ENCODE measurements around the gene CHST12.

Gene CHST12

DNA sequence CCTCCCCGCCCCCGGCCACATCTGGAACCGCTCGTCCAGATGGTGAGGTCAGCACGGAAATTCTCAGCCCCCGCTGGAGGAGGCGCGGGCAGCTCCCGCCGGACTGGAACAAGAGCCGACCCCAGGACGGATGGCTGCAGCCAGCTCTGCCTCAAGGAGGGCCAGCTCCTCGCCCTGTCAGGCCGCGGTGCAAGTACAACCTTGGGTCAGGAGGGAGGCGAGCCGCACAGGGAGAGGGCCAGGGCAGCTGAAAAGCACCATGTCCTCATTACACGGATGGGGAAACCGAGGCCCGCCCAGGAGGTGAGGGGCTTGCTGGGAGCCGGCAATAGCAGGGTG, 76.6 kb downstream of the CHST12 start:
- Histone ChIP-seq H3K4me3 (ENCODE audit: low read length) (no peak overlapping the region), H3K36me3 (ENCODE audit: insufficient read depth, low read length) (no peaks in the 10 kb centered on the region), H3K9me3 (ENCODE audit: low read length) (no peaks in the 10 kb centered on the region), H3K4me1 (ENCODE audit: insufficient read depth, low read length) (peaks cover 34% of the 10 kb centered on the region), H3K27me3 (ENCODE audit: insufficient read depth, low read length) (no peaks in the 10 kb centered on the region), H2AFZ (ENCODE audit: low read depth, low read length) (no peak overlapping the region)

DNA sequence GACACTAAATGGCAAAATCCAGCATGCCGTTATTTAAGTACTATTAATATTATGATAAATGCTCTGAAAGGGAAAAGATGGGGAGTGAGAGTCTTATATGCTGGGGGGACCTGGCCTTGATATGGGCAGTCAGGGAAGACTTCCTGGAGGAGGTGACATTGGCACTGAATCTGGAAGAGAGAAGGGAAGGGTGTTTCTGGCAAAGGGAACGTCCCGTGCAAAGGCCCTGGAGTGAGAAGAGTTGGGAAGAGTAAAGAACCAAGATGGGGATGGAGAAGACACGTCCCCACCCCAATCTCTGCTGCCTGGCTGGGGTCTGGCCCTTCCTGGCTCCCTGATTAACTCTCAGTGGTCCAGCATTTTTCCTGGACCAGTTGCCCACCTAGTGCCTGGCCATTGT, 77.8 kb downstream of the CHST12 start:
- Histone ChIP-seq H3K36me3 (ENCODE audit: insufficient read depth, low read length) (no peaks in the 10 kb centered on the region), H2AFZ (ENCODE audit: low read depth, low read length) (no peak overlapping the region), H3K27me3 (ENCODE audit: insufficient read depth, low read length) (no peaks in the 10 kb centered on the region), H3K4me3 (ENCODE audit: low read length) (no peak overlapping the region), H3K4me1 (ENCODE audit: insufficient read depth, low read length) (peaks cover 33% of the 10 kb centered on the region), H3K9me3 (ENCODE audit: low read length) (no peaks in the 10 kb centered on the region)

DNA sequence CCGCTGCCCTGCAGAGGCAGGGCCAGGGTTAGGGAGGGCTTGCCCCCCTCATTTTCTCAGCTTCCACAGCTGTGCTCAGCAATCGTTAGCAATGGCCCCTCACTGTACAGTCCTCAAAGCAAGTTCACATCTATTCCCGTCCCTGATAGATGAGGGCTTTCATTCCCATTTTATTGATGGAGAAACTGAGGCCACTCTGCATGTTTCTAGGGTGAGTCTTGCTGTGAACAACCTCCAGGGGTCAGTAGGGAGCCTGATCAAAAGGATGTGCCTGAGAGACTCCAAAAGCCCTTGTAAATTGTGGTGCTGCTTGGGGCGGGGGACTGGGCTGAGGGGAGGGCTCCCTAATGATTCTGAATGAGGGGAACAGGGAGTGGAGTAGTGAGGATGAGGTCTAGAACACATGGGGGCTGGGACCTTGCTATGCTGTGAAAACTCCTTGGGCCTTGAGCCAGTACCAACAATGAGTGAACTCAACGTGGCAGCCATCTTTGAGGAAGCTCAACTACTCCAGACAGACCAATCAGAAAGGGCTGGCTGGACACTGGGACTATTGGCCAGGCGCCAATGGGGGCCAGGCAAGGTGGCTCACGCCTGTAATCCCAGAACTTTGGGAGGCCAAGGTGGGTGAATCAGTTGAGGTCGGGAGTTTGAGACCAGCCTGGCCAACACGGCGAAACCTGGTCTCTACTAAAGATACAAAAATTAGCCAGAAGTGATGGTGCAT, 79.5 kb downstream of the CHST12 start:
- no peak overlapping the region for H2AFZ ChIP-seq (ENCODE audit: low read depth, low read length)
- H3K36me3 ChIP-seq (ENCODE audit: insufficient read depth, low read length), result no peaks in the 10 kb centered on the region
- no peaks in the 10 kb centered on the region for H3K27me3 ChIP-seq (ENCODE audit: insufficient read depth, low read length)
- no peaks in the 10 kb centered on the region for H3K9me3 ChIP-seq (ENCODE audit: low read length)
- no peak overlapping the region for H3K4me3 ChIP-seq (ENCODE audit: low read length)
- peaks cover 18% of the 10 kb centered on the region for H3K4me1 ChIP-seq (ENCODE audit: insufficient read depth, low read length)

DNA sequence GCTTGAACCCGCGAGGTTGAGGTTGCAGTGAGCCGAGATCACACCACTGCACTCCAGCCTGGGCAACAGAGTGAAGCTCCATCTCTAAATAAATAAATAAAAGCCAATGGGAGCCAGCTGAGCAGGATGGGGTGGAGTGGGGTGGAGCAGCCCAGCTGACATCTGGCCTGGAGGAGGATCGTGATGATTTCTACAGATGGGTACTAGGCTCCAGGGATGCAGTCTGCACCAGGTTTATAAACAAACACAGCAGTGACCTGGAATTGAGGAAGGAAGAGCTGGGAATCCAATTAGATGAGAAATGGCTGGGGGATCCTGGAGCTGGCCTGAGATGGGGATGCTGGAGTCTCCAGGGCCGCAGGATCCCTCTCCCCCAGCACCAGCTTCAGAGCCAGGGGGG, 80.1 kb downstream of the CHST12 start:
- Histone ChIP-seq H3K4me3 (ENCODE audit: low read length) (no peak overlapping the region), H2AFZ (ENCODE audit: low read depth, low read length) (no peak overlapping the region)

DNA sequence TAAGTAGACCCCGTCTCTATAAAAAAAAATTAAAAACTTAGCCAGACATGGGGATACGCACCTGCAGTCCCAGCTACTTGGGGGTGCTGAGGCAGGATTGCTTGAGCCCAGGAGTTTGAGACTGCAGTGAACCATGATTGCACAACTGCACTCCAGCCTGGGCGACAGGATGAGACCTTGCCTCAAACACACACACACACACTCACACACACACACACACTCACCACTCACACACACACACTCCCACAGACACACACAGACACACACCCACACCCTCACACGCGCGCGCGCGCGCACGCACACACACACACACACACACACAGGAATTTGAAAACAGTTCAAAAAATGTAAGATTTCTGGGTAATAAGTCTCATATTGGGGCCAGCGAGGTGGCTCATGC, 81.5 kb downstream of the CHST12 start:
- Histone ChIP-seq H3K4me3 (ENCODE audit: low read length) (no peak overlapping the region), H3K27me3 (ENCODE audit: insufficient read depth, low read length) (no peaks in the 10 kb centered on the region), H3K4me1 (ENCODE audit: insufficient read depth, low read length) (peaks cover 14% of the 10 kb centered on the region), H3K36me3 (ENCODE audit: insufficient read depth, low read length) (no peaks in the 10 kb centered on the region), H2AFZ (ENCODE audit: low read depth, low read length) (no peak overlapping the region), H3K9me3 (ENCODE audit: low read length) (no peaks in the 10 kb centered on the region)

More for the DNA sequence above, 80.1 kb downstream of the CHST12 start:
- H3K27me3 ChIP-seq (ENCODE audit: insufficient read depth, low read length), result no peaks in the 10 kb centered on the region
- H3K4me1 ChIP-seq (ENCODE audit: insufficient read depth, low read length), result peaks cover 16% of the 10 kb centered on the region
- H3K36me3 ChIP-seq (ENCODE audit: insufficient read depth, low read length), result no peaks in the 10 kb centered on the region
- no peaks in the 10 kb centered on the region for H3K9me3 ChIP-seq (ENCODE audit: low read length)

DNA sequence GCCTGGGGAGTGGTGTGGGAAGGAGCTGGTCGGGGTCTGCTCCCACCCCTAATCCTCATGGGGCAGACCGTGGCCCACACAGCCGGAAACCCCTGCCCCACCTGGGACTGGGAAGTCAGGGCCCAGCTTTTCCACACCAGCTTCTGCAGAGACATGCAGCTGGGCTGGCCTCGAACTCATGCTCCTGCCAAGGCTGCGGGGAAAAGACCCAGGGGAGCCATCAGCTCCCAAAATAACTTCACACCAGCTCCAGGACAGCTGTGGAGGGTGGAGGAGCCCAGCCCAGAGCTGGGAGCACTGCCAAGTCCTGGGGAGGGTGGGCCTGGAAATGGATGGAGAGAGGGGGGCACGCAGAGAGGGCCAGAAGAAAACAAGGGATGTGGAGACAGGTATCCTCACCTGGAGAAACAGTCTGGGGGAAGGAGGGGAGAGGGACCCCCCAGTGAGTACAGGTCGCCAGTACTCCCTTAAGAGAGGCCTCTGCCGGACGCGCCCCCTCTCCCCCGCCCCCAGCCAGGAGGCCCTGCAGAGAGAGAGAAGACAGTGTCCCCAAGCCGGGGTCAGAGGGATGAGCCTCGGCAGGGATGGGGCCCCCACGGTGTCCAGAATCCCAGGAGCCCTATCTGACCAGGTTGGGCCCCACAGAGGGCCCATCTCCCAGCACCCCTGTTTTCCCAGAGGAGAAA, 84.3 kb downstream of the CHST12 start:
- Histone ChIP-seq H3K4me1 (ENCODE audit: insufficient read depth, low read length) (peaks cover 11% of the 10 kb centered on the region), H3K4me3 (ENCODE audit: low read length) (no peak overlapping the region), H3K27me3 (ENCODE audit: insufficient read depth, low read length) (no peaks in the 10 kb centered on the region), H3K36me3 (ENCODE audit: insufficient read depth, low read length) (no peaks in the 10 kb centered on the region), H2AFZ (ENCODE audit: low read depth, low read length) (no peak overlapping the region), H3K9me3 (ENCODE audit: low read length) (no peaks in the 10 kb centered on the region)

DNA sequence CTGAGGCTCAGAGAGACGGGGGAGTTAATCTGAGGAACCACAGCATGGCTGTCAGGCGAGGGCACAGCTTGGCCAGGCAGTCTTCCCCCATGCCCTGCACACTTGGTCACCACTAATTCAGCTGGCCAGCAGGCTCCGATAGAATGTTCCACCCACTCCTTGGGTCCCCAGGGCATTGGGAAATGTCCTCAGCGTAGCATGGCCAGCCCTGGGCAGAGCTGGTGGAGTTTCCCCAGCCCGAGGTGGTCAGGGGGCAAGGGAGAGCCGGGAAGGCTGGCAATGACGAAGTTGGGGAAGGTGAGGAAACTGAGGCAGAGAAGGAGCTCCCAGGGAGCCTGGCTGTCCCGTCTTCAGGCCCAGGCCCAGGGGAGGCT, 84.8 kb downstream of the CHST12 start:
- Histone ChIP-seq H3K4me1 (ENCODE audit: insufficient read depth, low read length) (peaks cover 13% of the 10 kb centered on the region), H3K9me3 (ENCODE audit: low read length) (no peaks in the 10 kb centered on the region), H3K4me3 (ENCODE audit: low read length) (no peak overlapping the region), H3K36me3 (ENCODE audit: insufficient read depth, low read length) (no peaks in the 10 kb centered on the region), H3K27me3 (ENCODE audit: insufficient read depth, low read length) (no peaks in the 10 kb centered on the region), H2AFZ (ENCODE audit: low read depth, low read length) (no peak overlapping the region)

DNA sequence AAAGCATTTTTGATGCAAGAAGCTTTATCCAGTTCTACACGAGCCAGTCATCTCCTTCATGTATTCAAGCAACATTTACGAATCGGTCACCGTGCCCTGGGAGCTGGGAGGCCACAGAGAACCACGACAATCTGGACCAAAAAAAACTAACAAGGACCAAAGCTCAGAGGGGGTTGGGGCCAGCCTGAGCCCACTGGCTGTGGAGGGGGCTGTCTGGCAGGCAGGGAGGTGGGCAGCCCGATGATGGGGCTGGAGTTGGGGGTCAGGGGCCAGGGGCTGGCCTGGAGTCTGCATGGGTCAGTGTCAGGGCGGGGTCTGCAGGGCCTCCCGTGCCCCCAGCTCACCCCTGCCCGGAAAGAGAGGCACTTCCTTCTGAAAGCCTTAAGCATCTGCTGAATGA, 85.3 kb downstream of the CHST12 start:
- Histone ChIP-seq H3K9me3 (ENCODE audit: low read length) (no peaks in the 10 kb centered on the region), H3K27me3 (ENCODE audit: insufficient read depth, low read length) (no peaks in the 10 kb centered on the region), H3K4me3 (ENCODE audit: low read length) (no peak overlapping the region), H3K36me3 (ENCODE audit: insufficient read depth, low read length) (no peaks in the 10 kb centered on the region), H3K4me1 (ENCODE audit: insufficient read depth, low read length) (peaks cover 16% of the 10 kb centered on the region), H2AFZ (ENCODE audit: low read depth, low read length) (no peak overlapping the region)

DNA sequence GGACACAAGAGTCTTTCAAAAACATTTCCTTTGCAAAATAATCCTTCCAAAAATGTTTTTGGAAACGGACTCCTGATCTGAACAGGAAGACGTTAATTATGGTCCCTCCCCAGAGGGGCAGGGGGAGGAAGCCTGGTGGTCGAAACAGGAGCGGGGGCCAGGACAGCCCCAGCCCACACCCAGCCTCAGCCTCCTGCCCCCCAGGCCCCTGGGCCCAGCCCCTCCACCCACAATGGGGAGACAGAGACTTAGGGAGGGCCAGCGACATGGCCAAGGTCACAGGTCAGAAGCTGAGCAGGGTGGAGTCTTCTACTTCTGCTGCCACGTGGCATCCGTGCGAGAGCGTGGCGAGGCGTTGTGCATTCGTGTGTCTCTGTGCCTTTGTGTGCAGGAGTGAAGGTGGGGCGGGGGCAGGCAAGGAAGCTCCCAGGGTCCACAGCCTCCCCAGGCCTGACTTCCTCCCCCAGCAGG, 86.8 kb downstream of the CHST12 start:
- H3K4me1 ChIP-seq (ENCODE audit: insufficient read depth, low read length), result peaks cover 28% of the 10 kb centered on the region
- no peaks in the 10 kb centered on the region for H3K36me3 ChIP-seq (ENCODE audit: insufficient read depth, low read length)
- no peak overlapping the region for H2AFZ ChIP-seq (ENCODE audit: low read depth, low read length)
- H3K4me3 ChIP-seq (ENCODE audit: low read length), result no peak overlapping the region
- no peaks in the 10 kb centered on the region for H3K9me3 ChIP-seq (ENCODE audit: low read length)
- no peaks in the 10 kb centered on the region for H3K27me3 ChIP-seq (ENCODE audit: insufficient read depth, low read length)

DNA sequence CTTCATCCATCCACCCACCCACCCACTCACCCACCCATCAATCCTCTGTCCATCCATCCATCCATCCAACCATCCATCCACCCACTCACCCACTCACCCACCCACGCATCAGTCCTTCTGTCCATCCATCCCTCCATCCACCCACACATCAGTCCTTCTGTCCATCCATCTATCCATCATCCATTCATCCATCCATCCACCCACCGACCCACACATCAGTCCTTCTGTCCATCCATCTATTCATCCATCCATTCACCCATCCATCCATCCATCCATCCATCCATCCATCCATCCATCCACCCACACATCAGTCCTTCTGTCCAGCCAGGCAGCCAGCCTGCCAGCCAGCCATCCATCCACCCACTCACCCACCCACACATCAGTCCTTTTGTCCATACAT, 88.6 kb downstream of the CHST12 start:
- peaks cover 41% of the 10 kb centered on the region for H3K4me1 ChIP-seq (ENCODE audit: insufficient read depth, low read length)

DNA sequence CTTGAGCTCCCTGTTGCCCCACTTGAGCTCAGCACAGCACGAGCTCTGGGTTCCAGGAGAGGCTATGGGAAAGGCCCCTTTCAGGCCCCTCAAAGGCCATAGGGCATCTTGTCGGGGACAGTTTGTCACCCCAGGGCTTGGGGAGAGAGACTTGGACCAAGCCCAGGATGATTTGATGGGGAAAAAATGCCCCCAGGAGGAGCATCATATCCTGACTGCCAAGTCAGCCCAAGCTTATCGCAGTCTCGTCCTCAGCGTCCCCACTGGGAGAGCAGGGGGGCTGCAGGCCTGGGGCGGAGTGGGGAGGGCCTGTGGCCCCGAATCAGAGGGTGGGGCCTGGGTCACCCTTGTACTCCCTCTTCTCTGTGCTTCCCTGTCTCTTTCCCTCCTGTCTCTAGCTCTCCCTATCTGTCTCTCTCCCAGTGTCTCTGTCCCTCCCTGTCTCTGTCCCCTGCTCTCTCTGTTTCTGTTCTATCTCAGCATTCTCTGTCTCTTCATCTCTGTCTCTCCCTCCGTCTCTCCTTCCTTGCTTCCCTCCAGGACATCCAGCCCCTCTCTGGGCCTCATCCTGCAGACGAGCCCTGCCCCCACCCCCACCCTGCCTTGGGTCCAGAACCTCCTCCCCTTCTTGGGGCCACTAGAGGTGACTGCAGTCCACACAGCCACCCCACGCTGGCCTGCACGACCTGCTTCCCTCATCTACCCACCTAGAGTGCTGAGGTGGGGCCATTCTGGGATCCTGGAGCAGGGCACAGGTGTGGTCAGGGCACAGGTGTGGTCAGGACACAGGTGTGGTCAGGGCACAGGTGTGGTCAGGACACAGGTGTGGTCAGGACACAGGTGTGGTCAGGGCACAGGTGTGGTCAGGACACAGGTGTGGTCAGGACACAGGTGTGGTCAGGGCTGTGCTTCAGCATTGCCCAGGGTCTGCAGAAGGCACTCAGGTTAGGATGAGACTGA, 90.1 kb downstream of the CHST12 start:
- H3K4me3 ChIP-seq (ENCODE audit: low read length), result no peak overlapping the region
- H3K36me3 ChIP-seq (ENCODE audit: insufficient read depth, low read length), result no peaks in the 10 kb centered on the region
- peaks cover 52% of the 10 kb centered on the region for H3K4me1 ChIP-seq (ENCODE audit: insufficient read depth, low read length)
- no peaks in the 10 kb centered on the region for H3K9me3 ChIP-seq (ENCODE audit: low read length)
- no peaks in the 10 kb centered on the region for H3K27me3 ChIP-seq (ENCODE audit: insufficient read depth, low read length)
- H2AFZ ChIP-seq (ENCODE audit: low read depth, low read length), result no peak overlapping the region

More for the DNA sequence above, 88.6 kb downstream of the CHST12 start:
- Histone ChIP-seq H3K27me3 (ENCODE audit: insufficient read depth, low read length) (no peaks in the 10 kb centered on the region), H3K9me3 (ENCODE audit: low read length) (no peaks in the 10 kb centered on the region), H3K4me3 (ENCODE audit: low read length) (no peak overlapping the region), H3K36me3 (ENCODE audit: insufficient read depth, low read length) (no peaks in the 10 kb centered on the region), H2AFZ (ENCODE audit: low read depth, low read length) (no peak overlapping the region)

DNA sequence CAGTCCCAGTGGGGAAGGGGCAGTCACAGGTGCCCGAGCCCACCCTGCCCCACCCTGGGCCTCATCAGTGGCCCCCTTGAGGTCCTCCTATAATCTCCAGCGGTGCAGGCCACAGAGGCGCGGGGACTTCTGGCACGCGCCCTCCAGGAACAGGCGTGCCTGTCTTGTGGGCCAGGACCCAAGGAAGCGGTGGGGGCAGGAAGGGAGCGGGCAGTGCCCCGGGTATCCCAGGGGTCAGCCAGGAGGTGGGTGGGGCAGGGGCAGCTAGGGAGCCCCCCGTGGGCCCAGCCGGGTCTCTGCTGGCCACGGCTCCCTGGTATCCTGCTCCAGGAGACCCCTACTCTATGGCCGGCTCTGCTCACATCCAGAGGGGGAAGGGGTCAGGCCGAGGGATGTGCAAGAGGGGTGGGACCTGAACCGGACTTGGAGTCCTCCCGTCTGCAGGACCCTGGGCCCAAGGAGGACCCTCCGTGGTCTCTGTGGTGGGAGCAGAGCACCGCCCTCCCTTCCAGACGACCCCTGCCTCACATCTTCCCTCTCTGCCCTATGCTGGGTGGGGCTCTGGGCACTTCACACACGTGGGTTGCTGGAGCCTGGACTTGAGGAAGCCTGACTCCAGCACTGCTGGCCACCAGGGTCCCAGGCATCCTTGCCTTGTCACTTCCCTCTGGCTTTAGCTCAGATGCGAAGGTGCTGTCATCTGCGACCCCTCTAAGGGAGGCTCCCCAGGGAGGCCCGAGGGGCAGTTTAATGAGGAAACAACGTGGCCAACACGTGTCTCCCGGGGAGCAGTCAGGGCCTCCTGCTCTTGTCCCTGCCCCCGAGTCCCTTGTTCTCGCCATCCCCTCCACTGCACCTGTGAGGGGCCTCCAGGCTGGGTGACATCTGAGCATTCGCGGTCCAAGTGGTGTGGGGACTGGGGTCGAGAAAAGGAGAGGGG, 91.0 kb downstream of the CHST12 start:
- Histone ChIP-seq H3K36me3 (ENCODE audit: insufficient read depth, low read length) (no peaks in the 10 kb centered on the region), H3K4me3 (ENCODE audit: low read length) (no peak overlapping the region), H3K4me1 (ENCODE audit: insufficient read depth, low read length) (peaks cover 54% of the 10 kb centered on the region), H2AFZ (ENCODE audit: low read depth, low read length) (no peak overlapping the region), H3K27me3 (ENCODE audit: insufficient read depth, low read length) (no peaks in the 10 kb centered on the region), H3K9me3 (ENCODE audit: low read length) (no peaks in the 10 kb centered on the region)
